GM18517 (cell line): Measurements from ENCODE around the gene DNAH7.

Source experiments
- ATAC-seq: cut with Tn5 transposase; IDR thresholded peaks from one replicate; pipeline ENCODE4 v1.9.1; 2021; ENCODE audit warnings: mild to moderate bottlenecking, moderate library complexity; ENCODE audit not compliant: unreplicated experiment

Gene DNAH7

GRCh38 chr2:195815083-195815482 lies 253.6 kb downstream of the DNAH7 start:
- no peak for ATAC-seq

GRCh38 chr2:195813421-195813820 lies 255.2 kb downstream of the DNAH7 start:
- ATAC-seq = no peak

- ATAC-seq = no peak
Measured at GRCh38 chr2:195810340-195811098, 258.1 kb downstream of the DNAH7 start.

- ATAC-seq = no peak
Measured at GRCh38 chr2:195808189-195808588, 260.4 kb downstream of the DNAH7 start.

GRCh38 chr2:195805283-195805976 lies 263.2 kb downstream of the DNAH7 start:
- no peak for ATAC-seq

GRCh38 chr2:195795879-195796278 lies 272.8 kb downstream of the DNAH7 start:
- ATAC-seq = no peak

GRCh38 chr2:195793881-195794280 lies 274.8 kb downstream of the DNAH7 start:
- no peak for ATAC-seq

- ATAC-seq = no peak
Measured at GRCh38 chr2:195782156-195782555, 286.5 kb downstream of the DNAH7 start.

- ATAC-seq = no peak
Measured at GRCh38 chr2:195779491-195779890, 289.1 kb downstream of the DNAH7 start.

GRCh38 chr2:195769975-195770374 lies 298.7 kb downstream of the DNAH7 start:
- ATAC-seq = no peak

- ATAC-seq = no peak
Measured at GRCh38 chr2:195768431-195768830, 300.2 kb downstream of the DNAH7 start.

GRCh38 chr2:195766691-195767090 lies 301.9 kb downstream of the DNAH7 start:
- no peak for ATAC-seq

- ATAC-seq = no peak
Measured at GRCh38 chr2:195763866-195764265, 304.8 kb downstream of the DNAH7 start.

GRCh38 chr2:195759877-195760276 lies 308.8 kb downstream of the DNAH7 start:
- ATAC-seq = no peak

- ATAC-seq = no peak
Measured at GRCh38 chr2:195758846-195759245, 309.8 kb downstream of the DNAH7 start.

- no peak for ATAC-seq
Measured at GRCh38 chr2:195756218-195756942, 312.3 kb downstream of the DNAH7 start.

- no peak for ATAC-seq
Measured at GRCh38 chr2:195741191-195741590, 327.4 kb downstream of the DNAH7 start.

GRCh38 chr2:195737511-195738325 lies 330.9 kb downstream of the DNAH7 start:
- ATAC-seq = no peak

GRCh38 chr2:195735347-195735746 lies 333.3 kb downstream of the DNAH7 start:
- no peak for ATAC-seq

- no peak for ATAC-seq
Measured at GRCh38 chr2:195734931-195735330, 333.7 kb downstream of the DNAH7 start.

- no peak for ATAC-seq
Measured at GRCh38 chr2:195734395-195734794, 334.2 kb downstream of the DNAH7 start.
